ENCODE results near the gene SF1.

DNA sequence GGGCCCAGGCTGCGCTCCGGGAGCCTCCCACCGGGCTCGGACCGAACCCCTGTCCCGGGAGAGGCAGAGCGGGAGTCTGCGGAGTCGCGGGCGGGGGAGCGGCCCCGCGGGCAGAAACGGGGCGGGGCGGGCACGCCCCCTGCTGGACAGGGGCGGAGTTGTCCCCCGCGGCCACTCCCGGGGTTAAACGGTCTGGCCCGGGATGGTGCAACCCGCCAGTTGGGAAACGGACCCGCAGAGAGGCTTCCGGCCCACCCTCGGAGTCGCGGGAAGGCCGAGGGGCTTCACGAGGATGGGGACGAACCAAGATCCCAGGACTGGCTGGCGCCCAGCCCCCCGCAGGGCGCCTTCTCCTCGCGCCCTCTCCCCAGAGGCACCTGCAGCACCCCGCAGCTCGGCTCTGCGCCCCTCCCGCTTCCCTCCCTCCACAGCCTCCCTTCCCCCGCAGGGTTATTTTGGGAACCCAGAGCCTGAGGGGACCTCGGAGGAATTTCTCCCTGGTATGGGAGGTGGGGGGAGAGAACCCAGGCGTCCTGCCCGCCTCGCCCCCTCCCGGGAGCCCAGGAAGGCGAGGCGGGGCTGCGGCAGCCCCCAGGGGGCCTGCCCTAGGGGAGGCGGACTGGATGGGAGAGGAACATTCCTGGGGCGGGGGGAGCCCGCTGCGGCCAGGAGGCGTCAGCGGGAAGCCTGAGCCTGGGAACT lies 35.3 kb downstream of the SF1 start:
- TF ChIP-seq, protein P1, sequence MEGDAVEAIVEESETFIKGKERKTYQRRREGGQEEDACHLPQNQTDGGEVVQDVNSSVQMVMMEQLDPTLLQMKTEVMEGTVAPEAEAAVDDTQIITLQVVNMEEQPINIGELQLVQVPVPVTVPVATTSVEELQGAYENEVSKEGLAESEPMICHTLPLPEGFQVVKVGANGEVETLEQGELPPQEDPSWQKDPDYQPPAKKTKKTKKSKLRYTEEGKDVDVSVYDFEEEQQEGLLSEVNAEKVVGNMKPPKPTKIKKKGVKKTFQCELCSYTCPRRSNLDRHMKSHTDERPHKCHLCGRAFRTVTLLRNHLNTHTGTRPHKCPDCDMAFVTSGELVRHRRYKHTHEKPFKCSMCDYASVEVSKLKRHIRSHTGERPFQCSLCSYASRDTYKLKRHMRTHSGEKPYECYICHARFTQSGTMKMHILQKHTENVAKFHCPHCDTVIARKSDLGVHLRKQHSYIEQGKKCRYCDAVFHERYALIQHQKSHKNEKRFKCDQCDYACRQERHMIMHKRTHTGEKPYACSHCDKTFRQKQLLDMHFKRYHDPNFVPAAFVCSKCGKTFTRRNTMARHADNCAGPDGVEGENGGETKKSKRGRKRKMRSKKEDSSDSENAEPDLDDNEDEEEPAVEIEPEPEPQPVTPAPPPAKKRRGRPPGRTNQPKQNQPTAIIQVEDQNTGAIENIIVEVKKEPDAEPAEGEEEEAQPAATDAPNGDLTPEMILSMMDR (IDR thresholded peaks at IDR 0.05) = peak in 2 of 3 experiments; percentile 68 to 71
- no peak for TF ChIP-seq POLR2A (IDR thresholded peaks at IDR 0.05)

Measured in vagina (tissue), 2 donors.